Endodermal cell (in vitro differentiated cells): ENCODE results near the gene PRSS12. TPM values are rescaled to one million over a fixed set of nuclear protein-coding genes. Genes with fewer than 3 reads are reported as not detected.

Source experiments
- DNase-seq: peaks from one replicate; pipeline ENCODE4 v3.0.0-alpha.2; 2017
- H3K27ac ChIP-seq: 2 replicates; pipeline ENCODE4 v1.5.1; 2013; ENCODE audit warnings: mild to moderate bottlenecking, low read depth, low read length, moderate library complexity
- H3K27me3 ChIP-seq: 2 replicates; pipeline ENCODE4 v1.6.1; 2013; ENCODE audit warnings: mild to moderate bottlenecking, low read length, moderate library complexity; ENCODE audit not compliant: insufficient read depth, control insufficient read depth, poor library complexity, severe bottlenecking
- H3K36me3 ChIP-seq: 2 replicates; pipeline ENCODE4 v1.7.0; 2013; ENCODE audit warnings: mild to moderate bottlenecking, low read length, moderate library complexity; ENCODE audit not compliant: control insufficient read depth, insufficient read depth
- H3K4me1 ChIP-seq: one replicate; pipeline ENCODE4 v1.7.0; 2013; ENCODE audit warnings: low read length; ENCODE audit not compliant: control insufficient read depth, insufficient read depth
- H3K4me3 ChIP-seq: 2 replicates; pipeline ENCODE4 v1.5.1; 2013; ENCODE audit warnings: mild to moderate bottlenecking, low read length, moderate library complexity
- H3K9ac ChIP-seq: 2 replicates; pipeline ENCODE4 v1.6.1; 2013; ENCODE audit warnings: mild to moderate bottlenecking, low read length, moderate library complexity; ENCODE audit not compliant: poor library complexity, severe bottlenecking; ENCODE audit errors: extremely low read depth
- H3K9me3 ChIP-seq: 2 replicates; pipeline ENCODE4 v1.6.1; 2013; ENCODE audit warnings: mild to moderate bottlenecking, low read length, moderate library complexity; ENCODE audit not compliant: control insufficient read depth
- H3K27ac Mint-ChIP-seq: 2 replicates; pipeline ENCODE4 v1.8.0; 2020; ENCODE audit warnings: mixed read lengths
- H3K27me3 Mint-ChIP-seq: 2 replicates; pipeline ENCODE4 v1.8.0; 2021; ENCODE audit warnings: mild to moderate bottlenecking, mixed read lengths; ENCODE audit not compliant: insufficient read depth
- H3K36me3 Mint-ChIP-seq: 2 replicates; pipeline ENCODE4 v1.8.0; 2020; ENCODE audit warnings: low read depth, mixed read lengths
- H3K4me1 Mint-ChIP-seq: 2 replicates; pipeline ENCODE4 v1.8.0; 2020; ENCODE audit warnings: mixed read lengths
- H3K4me3 Mint-ChIP-seq: 2 replicates; pipeline ENCODE4 v1.8.0; 2020; ENCODE audit warnings: mild to moderate bottlenecking, moderate library complexity, mixed read lengths
- H3K9me3 Mint-ChIP-seq: 2 replicates; pipeline ENCODE4 v1.8.0; 2020; ENCODE audit warnings: mild to moderate bottlenecking, mixed read lengths
- WGBS, 2 experiments: methylation state at CpG; one replicate each; pipeline versions ENCODE4 v1.1.5 to v1.1.7; 2013; ENCODE audit warnings: missing lambda C conversion rate in 2 of 2, mixed read lengths in 1 of 2; ENCODE audit not compliant: insufficient coverage in 1 of 2, insufficient read length in 1 of 2; 5-methylcytosine and 5-hydroxymethylcytosine counted together
- total RNA-seq, 2 donors: library from RNA; stranded (reverse); fragmentation: NEBNext Ultra II Directional in 1 of 2; extraction: Animal tissue kit (Norgen Biotek cat#: 25700) in 1 of 2; gene quantifications; 2 replicates in 1 of 2; 3 replicates in 1 of 2; pipeline ENCODE4 v1.2.1, GENCODE V29; 2021
- TF ChIP-seq, protein P1 (sequence below): fragments of 200-600 bp; sonication (generic); conservative IDR thresholded peaks from 2 replicates; pipeline ENCODE4 v1.5.0; 2021; ENCODE audit warnings: antibody characterized with exemption, mild to moderate bottlenecking

The PRSS12 gene
- total RNA-seq, 2 donors from 2014 or later = 4.1 to 5.3 TPM

GRCh38 chr4:118398226-118399090 is 45.7 kb upstream of the PRSS12 start:
- no peaks in the 10 kb centered on the region for H3K36me3 Mint-ChIP-seq
- TF ChIP-seq, protein P1, sequence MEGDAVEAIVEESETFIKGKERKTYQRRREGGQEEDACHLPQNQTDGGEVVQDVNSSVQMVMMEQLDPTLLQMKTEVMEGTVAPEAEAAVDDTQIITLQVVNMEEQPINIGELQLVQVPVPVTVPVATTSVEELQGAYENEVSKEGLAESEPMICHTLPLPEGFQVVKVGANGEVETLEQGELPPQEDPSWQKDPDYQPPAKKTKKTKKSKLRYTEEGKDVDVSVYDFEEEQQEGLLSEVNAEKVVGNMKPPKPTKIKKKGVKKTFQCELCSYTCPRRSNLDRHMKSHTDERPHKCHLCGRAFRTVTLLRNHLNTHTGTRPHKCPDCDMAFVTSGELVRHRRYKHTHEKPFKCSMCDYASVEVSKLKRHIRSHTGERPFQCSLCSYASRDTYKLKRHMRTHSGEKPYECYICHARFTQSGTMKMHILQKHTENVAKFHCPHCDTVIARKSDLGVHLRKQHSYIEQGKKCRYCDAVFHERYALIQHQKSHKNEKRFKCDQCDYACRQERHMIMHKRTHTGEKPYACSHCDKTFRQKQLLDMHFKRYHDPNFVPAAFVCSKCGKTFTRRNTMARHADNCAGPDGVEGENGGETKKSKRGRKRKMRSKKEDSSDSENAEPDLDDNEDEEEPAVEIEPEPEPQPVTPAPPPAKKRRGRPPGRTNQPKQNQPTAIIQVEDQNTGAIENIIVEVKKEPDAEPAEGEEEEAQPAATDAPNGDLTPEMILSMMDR = no peak
- Histone ChIP-seq H3K9ac (no peak overlapping the region), H3K36me3 (no peaks in the 10 kb centered on the region), H3K4me1 (no peaks in the 10 kb centered on the region), H3K27me3 (peaks cover 3% of the 10 kb centered on the region), H3K9me3 (no peaks in the 10 kb centered on the region), H3K4me3 (no peak overlapping the region), H3K27ac (no peak overlapping the region)
- H3K27me3 Mint-ChIP-seq = peaks cover 5% of the 10 kb centered on the region
- no peaks in the 10 kb centered on the region for H3K9me3 Mint-ChIP-seq
- WGBS, 2 experiments = 82 to 89% methylated on average over 2 to 5 of the region's 5 CpGs
- H3K4me1 Mint-ChIP-seq = peaks cover 40% of the 10 kb centered on the region
- DNase-seq = no peak
- no peak overlapping the region for H3K4me3 Mint-ChIP-seq
- H3K27ac Mint-ChIP-seq = no peak overlapping the region

- no peak overlapping the region for H3K4me3 Mint-ChIP-seq
- Histone ChIP-seq H3K4me1 (no peaks in the 10 kb centered on the region), H3K27ac (no peak overlapping the region), H3K9me3 (no peaks in the 10 kb centered on the region), H3K4me3 (no peak overlapping the region), H3K36me3 (no peaks in the 10 kb centered on the region), H3K27me3 (peaks cover 3% of the 10 kb centered on the region), H3K9ac (no peak overlapping the region)
- DNase-seq = no peak
- H3K27me3 Mint-ChIP-seq = peaks cover 9% of the 10 kb centered on the region
- 91 to 97% methylated on average over 1 of the region's 1 CpG for WGBS, 2 experiments
- H3K36me3 Mint-ChIP-seq = peaks cover 3% of the 10 kb centered on the region
- no peak overlapping the region for H3K27ac Mint-ChIP-seq
- peaks cover 4% of the 10 kb centered on the region for H3K9me3 Mint-ChIP-seq
- TF ChIP-seq, protein P1 = no peak
- H3K4me1 Mint-ChIP-seq = peaks cover 40% of the 10 kb centered on the region
Measured at GRCh38 chr4:118397623-118397979, 44.8 kb upstream of the PRSS12 start.

- no peaks in the 10 kb centered on the region for H3K36me3 ChIP-seq
- H3K27me3 Mint-ChIP-seq = peaks cover 10% of the 10 kb centered on the region
- DNase-seq = no peak
- TF ChIP-seq, protein P1 = no peak
- H3K9ac ChIP-seq = no peak overlapping the region
- H3K9me3 ChIP-seq = no peaks in the 10 kb centered on the region
- H3K27ac Mint-ChIP-seq = no peak overlapping the region
- peaks cover 3% of the 10 kb centered on the region for H3K27me3 ChIP-seq
- peaks cover 7% of the 10 kb centered on the region for H3K9me3 Mint-ChIP-seq
- peaks cover 3% of the 10 kb centered on the region for H3K36me3 Mint-ChIP-seq
- H3K4me3 Mint-ChIP-seq = no peak overlapping the region
- no peak overlapping the region for H3K27ac ChIP-seq
- H3K4me1 ChIP-seq = no peaks in the 10 kb centered on the region
- H3K4me3 ChIP-seq = no peak overlapping the region
- H3K4me1 Mint-ChIP-seq = peaks cover 40% of the 10 kb centered on the region
- WGBS, 2 experiments = 86 to 89% methylated on average over 5 of the region's 5 CpGs
Measured at GRCh38 chr4:118396881-118397622, 44.2 kb upstream of the PRSS12 start.
